GM19468 (cell line): Measurements from ENCODE around the gene GSTM5.
"Not testable (repeated sequence)": the region's sequence is repeated elsewhere in the genome, so short reads cannot be mapped to it uniquely, and the experiment has no call there.

Source experiments
- ATAC-seq: cut with Tn5 transposase; IDR thresholded peaks from one replicate; pipeline ENCODE4 v1.9.1; 2021; ENCODE audit warnings: mild to moderate bottlenecking, moderate library complexity, moderate number of reproducible peaks; ENCODE audit not compliant: unreplicated experiment; ENCODE audit errors: extremely low read depth

GSTM5 gene

GRCh38 chr1:109759513-109760334 is 47.7 kb downstream of the GSTM5 start:
- ATAC-seq, result no peak

GRCh38 chr1:109760581-109761226 is 48.7 kb downstream of the GSTM5 start:
- ATAC-seq, result no peak

GRCh38 chr1:109761227-109762038 is 49.4 kb downstream of the GSTM5 start:
- no peak for ATAC-seq

- ATAC-seq, result no peak
Measured at GRCh38 chr1:109762039-109762585, 50.1 kb downstream of the GSTM5 start.

GRCh38 chr1:109762821-109763645 is 51.0 kb downstream of the GSTM5 start:
- no peak for ATAC-seq

GRCh38 chr1:109763646-109764415 is 51.8 kb downstream of the GSTM5 start, which contains the start of gene EPS8L3:
Gene EPS8L3, minus strand, starts transcription at chr1:109763923. Its CDS starts 2,174 bp downstream, at chr1:109761749.
- no peak for ATAC-seq

GRCh38 chr1:109764561-109765482 is 52.8 kb downstream of the GSTM5 start:
- ATAC-seq, result no peak

GRCh38 chr1:109765483-109765815 is 53.4 kb downstream of the GSTM5 start:
- no peak for ATAC-seq

GRCh38 chr1:109765896-109766615 is 54.0 kb downstream of the GSTM5 start:
- no peak for ATAC-seq

GRCh38 chr1:109766991-109767636 is 55.1 kb downstream of the GSTM5 start:
- not testable (repeated sequence) for ATAC-seq
